ENCODE results near the gene IL17F.
A peak's percentile ranks its signal among the peaks of the same experiment; 100 is the strongest.

Gene IL17F

DNA sequence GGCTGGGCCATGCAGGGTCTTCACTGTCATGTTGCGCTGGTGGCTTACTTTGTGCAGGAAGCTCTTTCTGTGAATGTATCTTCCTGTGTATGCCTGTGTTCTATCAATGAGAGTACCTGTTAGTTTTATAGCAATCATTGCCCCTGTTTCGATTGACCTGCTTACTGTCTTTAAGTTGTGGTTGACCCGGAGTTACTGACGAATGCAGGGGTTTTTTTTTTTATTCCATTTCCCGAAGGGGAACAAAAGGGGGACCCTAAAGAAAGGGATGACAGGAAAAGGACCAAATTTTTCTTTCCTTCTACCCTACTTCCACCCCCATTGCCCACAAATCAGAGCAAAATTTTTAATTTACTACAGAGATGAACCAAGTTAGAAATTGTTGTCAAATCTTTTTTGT lies at the start of gene IL17F:
Gene IL17F (minus strand): TSS at position 101 of the 400 bp plus-strand sequence. CDS start 71 bp downstream, at position 30.
- DNase-seq (ENCODE audit: low read depth), result no peak

DNA sequence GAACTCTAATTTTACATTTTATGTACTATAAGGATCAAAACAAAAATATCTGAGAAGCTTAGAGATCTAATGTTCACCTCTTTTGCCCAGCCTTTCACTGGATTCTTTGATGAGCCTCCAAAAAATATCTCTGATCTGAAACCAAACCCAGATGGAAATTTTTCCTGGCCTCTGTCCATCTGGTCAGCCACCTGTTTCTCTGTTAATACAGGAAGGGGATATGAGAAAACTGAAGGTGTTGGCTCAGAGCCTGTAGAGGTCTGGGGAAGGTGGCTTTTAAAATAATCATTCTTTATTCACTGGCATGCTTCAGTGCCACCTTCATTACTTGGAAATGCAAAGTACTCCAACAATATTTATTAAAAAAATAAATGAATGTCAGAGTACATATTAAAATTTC lies 48.8 kb upstream of the IL17F start:
- no peak for DNase-seq (ENCODE audit: low read depth)

DNA sequence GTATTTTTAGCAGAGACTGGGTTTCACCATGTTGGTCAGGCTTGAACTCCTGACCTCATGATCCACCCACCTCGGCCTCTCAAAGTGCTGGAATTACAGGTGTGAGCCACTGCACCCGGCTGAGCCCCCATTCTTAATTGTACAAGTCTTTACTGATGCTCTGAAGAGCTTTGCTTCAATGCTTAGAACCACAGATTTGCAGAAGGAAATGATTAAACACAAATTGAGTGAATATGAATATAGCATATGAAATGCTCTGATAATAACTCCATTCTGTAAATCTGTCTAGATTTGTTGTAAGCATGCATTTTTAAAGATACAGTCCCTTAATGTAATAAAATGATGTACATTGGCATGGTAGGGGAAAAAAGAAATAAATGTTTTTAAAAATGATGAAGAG lies 44.5 kb upstream of the IL17F start:
- DNase-seq (ENCODE audit: low read depth), result no peak

DNA sequence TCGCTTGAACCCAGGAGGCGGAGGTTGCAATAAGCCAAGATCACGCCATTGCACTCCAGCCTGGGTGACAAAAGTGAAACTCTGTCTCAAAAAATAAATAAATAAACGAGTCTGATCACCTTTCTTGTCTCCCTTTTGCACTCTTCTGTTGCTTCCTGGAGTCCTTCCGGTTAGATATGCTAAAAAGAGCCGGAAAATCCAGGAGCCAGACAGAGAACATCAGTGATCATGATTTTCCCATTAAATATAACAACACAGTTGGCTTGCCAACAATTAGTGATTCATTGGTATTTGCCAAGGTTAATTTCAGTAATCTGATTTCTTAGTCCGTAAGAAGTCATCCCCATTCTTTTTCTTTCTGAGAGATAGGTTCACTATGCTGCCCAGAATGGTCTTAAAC lies 43.9 kb upstream of the IL17F start:
- DNase-seq (ENCODE audit: low read depth), result no peak

DNA sequence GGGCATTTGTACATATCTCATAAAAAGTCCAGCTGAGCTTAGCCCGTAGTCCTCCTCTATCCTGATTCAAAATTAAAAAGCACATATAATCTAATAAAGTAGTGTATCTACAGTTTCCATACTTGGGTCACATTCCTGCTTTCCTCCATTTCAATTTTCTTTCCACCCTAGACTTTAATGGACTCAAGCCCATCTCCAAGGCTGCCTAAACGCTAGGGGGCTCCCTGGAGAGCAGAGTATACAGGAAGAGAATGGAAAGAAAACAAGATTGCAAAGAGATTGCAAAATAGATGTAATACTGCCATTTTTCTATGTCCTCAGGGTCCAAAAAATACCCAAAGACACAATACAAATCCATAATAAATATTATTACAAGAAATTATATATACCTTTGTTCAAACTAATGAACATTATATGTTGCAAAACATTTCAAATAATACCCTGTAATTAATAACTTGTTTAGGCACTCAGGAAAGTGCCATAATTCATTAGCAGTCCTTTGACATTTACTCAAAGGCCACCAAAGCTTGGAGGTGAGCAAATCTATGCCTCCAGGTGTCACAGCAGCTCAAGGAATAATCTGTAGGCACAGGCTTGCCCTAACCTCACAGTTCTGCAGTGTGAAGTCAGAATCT lies 42.6 kb upstream of the IL17F start:
- peak; percentile 48 for DNase-seq (ENCODE audit: low read depth)

DNA sequence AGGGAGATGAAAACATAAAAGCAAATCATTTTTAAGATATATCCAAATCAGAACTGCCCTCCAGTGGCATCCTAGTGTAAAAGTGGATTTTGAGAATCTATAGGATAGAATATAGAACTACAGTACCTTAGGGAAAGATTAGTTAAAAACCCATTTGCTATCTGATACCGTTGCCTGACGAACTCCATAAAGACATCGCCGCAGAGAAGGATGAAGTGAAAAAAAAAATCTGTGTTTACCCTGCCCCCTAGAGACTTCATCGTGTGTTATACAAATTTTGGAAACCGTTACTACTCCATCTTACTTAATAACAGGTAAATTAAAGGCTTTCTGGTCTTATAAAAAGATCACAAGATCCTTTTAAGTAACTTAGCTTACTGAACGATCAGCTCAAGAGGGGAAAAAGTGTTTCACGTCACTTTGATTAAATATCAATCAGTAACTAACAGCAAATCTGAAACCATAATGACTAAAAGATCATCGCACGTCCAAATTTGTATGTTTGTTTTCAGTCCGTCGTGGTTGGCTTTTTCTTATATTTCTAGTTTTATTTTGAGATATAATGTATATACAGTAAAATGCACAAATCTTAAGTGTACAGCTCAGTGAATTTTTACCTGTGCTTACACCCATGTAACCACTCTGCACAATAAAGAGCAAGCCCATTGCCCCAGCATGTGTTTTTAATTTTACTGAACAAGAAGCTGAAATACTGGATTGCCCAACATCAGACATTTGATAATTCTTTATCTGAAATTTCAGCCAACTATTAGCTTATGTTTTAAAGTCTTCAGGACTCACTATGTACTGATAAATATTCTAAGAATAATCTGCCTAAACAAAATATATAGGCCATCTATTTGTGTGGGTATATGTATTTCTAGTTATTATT lies 41.1 kb upstream of the IL17F start:
- DNase-seq (ENCODE audit: low read depth), result no peak

DNA sequence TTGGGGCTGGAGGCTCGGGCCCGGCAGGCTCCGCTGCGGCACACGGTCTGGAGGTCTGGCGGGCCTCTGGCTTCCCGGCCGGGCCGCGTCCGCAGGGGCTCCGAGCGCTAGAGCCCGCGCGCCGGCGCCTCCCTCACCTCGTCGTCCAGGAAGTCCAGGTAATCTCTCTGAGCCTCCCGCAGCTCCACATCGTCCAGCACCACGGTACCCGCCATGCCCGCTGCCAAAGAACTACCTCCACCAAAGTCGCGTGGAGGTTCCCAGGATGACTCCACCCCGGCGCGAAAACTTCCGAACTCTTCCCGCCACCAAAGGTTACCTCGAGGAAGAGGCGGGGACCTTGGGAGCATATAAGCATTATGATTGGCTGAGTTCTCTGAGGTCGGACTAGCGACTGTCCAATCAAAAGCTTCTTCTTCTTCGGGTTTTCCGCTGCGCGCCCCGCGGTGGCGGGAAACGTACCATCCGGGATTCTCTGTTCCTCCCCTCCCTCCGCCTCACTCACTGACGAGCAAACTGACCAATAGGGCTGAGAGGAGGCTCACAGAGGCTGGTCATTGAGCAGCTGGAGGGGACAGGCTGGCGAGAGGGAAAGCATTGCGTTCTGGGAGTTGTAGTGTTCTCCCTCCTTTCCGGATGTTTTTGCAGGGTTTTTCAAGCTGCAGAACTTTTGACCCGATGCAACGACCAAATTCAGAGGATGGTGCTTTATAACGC lies 40.3 kb upstream of the IL17F start, which contains the start of gene MCM3:
Gene MCM3 (minus strand): TSS at position 283 of the 717 bp plus-strand sequence. CDS start 68 bp downstream, at position 215.
- peak; percentile 82 for DNase-seq (ENCODE audit: low read depth)

DNA sequence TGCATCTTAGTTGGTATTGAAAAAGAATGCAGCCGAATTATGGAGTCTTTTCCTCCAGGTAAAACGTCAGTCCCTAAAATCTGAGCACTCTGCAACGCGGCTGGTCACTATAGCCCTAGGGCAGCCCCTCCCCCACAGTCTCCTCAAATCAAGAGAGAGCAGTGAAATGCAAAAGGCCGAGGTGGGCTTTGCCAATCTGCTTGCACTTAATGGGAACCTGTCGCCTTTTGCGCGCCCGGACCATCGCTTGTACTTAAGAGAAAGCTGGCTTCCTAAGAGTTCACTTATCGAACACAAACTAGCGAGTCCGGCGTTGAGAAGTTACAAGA lies 39.8 kb upstream of the IL17F start:
- DNase-seq (ENCODE audit: low read depth), result no peak

DNA sequence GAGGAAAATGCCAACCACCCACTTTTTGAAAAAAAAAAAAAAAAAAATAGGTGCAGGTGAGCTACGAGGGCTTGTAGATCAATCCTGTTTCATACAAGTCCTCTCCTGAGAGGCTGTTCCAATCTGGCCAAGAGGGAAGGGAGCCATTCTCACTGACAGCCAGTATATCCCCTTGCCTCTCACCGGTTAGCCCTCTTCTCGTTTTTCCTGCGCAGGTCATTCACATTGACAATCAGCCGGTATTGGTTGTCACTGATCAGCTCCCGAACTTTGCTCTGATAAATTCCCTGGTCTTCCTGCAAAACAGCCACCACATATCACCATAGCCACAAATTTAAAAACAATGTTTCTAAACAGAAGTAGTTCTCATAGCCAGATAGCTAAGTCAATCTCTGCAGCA lies 38.8 kb upstream of the IL17F start:
- no peak for DNase-seq (ENCODE audit: low read depth)

DNA sequence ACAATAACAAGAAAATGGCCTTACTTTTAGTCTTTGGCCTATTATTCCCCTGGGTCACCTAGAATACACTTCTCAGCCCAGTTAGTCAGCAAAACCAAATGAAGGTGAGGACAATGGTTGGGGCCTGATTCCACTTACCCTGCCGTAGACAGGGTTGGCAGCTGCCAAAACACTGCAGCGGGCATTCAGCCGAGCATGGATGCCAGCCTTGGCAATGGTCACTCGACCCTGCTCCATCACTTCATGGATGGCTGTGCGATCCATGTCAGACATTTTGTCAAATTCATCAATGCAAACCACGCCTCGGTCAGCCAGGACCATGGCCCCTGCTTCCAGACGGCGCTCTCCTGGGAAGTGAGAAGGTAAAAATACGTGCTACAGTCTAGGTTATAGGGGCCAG lies 31.8 kb upstream of the IL17F start:
- no peak for DNase-seq (ENCODE audit: low read depth)

DNA sequence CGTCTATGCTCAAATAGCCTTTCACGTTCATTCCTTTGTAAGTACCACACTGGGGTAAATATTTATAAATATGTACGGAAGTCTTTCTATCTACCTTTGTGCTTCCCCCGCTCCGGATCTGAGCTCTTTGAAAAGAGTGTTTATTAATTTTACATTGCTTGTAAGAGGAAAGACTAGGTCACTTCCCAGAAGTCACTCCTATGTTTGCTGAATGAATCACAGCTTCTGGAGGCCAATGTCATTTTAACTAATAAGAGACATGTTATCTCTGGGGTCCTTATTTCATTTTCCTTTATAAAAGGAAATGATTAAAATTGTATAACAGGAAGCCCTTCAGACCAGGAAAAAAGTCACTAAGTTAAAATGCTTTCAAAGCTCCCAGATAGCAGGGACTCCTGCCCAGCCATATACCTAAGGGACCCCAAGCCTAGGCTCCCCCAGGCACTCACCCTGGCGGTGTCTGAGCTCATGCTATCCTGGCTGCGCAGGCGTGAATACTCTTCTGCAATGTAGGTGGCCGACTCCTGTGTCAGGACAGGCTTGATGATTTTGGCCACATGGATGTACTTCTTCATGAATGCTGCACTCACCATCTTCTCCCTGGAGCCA lies 27.7 kb upstream of the IL17F start:
- DNase-seq (ENCODE audit: low read depth), result no peak

DNA sequence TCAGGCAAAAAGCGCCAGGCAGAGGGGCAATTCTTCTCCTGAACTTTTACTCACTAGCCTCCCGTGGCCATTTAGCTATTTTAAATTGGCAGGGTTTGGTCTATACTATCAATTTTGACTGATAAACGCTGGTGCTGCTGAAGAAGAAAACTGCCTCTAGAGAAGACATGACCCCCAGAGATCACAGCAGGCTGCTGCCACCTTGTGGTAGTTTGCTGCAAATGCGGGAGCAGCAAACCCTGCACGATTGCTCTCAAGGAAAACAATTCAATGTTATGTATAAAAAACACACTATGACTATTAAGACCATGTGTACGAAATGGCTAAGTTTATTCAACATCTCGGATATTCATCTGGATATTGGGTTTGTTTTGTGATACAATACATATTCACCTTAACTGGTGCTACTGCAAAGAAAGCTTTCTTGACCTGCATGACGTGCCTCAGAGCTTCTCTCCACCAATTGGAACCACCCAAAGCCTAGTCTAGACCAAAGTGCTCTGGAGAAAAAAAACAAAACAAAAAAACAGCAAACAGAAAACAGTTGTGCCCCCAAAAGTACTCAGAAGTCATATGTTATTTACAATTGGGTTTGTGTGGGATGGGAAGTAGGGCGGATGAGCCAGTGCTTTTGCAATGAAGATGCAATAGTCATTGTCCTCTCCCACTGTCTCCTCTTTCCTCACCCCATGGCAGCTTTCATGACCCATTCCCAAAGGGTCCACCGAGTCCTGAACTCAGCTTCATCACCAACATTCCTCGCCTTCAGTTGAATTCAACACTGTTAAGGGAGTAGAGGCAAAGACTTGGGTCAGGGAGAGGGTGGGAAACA lies 19.6 kb upstream of the IL17F start:
- peak; percentile 47 for DNase-seq (ENCODE audit: low read depth)

DNA sequence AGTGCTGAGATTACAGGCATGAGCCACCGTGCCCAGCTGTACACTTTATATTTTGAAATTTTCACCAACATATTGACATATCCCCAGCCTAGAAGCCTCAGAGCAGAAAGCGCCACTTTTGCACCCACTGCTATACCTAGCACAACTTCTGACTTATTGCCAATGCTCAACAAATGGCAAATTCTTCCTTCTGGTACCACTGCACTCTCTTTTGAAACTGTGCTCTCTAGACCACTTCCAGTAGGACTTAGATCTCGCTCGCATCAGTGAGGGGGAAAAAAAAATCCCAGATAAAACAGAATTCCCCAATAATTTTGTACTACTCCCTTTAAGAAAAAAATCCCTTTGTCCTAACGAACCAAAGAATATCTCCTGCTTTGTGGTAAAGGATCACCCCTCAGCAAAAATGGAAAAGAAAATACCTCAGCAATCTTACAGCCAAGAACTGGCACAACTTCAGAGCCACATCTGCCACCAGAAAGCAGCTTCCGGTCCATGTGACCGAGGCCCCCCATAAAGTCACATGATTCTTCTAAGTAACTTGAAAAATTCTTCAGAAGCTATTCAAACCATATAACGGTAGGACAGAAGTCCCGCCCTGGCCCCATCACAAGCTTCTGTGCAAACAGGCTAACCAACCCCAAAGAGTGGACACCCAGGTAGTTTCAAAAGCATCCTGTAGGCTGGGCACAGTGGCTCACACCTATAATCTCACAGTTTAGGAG lies 18.5 kb upstream of the IL17F start:
- DNase-seq (ENCODE audit: low read depth), result no peak

DNA sequence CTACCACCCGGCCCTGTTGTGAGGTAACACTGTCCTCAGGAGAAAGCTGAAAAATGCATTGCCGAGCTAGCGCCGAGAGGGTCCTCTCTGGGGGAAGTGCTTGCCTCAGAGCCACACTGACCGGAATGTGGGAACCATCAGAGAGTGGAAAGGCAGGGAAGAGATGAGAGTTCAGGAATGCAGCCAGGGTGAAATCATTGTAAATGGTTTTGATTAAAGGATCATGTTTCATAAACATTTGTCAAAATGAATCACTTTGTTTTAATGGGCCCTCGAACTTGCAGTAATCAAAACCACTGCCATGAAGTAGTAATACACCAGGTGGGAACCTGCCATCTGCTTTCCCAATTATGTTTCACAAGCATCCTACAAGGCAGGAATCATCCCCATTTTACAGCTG lies 16.9 kb upstream of the IL17F start:
- DNase-seq (ENCODE audit: low read depth), result no peak

DNA sequence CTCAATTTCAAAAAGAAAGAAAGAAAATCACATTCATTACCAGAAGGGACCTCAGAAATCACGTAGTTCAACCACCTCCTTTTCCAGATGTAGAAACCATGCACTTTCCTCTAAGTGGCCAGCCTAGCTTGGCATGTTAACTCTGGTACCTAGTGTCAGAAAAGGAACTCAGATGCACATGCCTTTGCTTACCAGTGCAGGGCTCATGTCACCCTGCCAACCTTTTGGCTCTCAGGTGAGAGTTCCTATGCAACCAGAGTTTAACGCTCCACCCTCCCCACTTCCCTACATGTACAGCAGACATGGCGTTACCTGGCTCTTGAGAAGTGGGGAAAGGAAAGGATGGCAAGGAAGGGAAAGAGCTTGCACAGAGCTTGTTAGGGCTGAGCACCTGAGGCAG lies 16.3 kb upstream of the IL17F start:
- no peak for DNase-seq (ENCODE audit: low read depth)

DNA sequence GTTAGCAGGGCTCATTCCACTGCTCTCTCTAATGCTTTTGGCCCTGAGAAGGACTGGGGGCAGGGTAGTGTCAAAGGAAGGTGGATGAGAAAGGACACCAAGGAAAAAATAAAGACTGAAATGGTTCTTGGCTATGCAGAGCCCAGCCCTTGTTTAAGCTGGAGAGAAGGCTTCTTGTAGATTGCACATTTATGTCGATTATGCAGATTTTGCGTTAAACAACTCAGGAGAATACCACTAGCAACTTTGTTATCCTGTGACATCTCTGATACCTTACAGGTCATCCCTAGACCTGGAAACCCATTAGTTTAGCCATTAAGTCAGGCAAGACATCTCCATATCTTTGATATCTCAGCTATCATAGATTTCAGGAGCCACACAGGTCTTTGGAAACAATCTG lies 11.1 kb upstream of the IL17F start:
- DNase-seq (ENCODE audit: low read depth), result no peak

DNA sequence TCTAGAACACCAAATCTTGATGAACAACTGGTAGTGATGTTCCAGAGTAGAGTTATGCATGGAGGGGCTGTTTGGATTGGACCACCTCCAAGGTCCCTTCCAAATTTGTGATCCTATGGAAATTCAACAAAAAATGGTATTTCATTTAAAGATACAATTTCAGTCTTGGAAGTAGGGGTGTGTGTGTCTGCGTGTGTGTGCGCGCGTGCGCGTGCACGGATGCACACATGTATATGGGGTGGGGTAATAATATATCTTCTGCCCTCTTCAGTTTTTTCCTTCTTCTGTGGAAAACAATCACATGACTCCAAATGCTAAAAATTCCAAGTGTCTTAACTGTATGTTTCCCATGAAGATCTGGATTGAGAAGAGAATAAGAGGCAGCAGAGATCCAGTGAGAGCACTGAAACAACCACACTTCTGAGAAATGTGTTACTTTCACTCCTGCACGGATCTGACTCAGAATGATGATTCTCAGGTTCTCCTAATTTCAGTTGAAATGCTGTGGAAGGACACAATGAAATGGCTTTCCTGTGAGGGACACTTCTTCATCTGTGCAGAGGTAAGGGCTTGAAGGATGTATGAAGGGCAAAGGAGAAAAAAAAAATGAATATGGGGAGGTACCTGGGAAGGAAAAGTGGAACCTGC lies 10.6 kb upstream of the IL17F start:
- DNase-seq (ENCODE audit: low read depth), result no peak

DNA sequence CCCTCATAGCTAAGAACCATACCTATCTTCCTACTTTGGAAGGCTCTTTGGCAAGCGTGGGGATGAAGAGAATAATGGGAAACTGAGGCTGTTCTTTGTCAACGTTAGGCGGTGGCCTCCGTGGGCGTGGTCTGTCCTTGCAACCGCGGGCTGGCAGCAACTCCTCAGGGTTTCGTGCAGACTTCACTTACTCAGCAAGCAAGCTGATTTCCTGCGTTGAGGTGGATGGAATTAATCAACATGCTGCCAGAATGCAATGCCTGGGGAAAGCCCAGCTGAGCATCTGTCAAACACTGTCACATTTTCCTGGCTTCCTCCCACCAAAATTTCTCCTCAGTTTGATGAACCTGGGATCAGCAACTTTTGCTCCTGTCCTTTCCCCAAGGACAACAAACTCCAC lies 9.2 kb upstream of the IL17F start:
- no peak for DNase-seq (ENCODE audit: low read depth)

DNA sequence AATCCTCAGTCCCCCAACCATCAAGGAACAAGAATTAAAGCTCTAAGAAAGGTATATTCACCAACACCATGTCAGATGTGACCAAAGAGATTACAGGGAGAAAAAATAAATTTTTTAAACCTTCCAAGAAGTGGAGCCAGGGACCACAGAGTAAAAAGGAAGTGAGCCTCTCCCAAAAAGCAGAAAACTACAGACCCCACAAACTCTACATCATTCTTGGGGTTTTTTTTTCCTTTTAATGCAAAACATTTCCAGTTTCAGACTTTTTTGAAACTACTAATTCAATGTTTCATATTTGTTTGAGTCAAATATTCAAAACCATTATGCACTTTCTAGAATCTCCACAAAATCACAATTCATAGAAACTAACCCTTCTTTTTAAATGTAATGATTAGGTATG lies 6.8 kb upstream of the IL17F start:
- no peak for DNase-seq (ENCODE audit: low read depth)

DNA sequence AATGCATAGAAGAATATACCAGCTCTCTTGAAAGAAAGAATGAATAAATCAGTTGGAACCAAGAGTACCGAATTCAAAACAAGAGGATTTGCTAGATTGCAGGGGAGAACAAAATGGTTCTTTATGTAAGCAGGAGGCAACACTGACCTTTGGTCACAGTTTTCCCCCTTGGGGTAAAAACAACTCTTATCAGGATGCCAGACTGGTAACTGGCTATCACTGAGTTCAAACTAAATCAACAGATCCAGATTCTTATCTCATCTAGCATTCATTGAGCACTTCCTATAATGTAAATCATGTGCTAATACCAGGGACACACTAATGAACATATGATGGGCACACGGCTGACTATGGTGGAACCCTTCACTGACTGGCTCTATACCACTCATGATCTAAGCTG lies 4.8 kb upstream of the IL17F start:
- no peak for DNase-seq (ENCODE audit: low read depth)

DNA sequence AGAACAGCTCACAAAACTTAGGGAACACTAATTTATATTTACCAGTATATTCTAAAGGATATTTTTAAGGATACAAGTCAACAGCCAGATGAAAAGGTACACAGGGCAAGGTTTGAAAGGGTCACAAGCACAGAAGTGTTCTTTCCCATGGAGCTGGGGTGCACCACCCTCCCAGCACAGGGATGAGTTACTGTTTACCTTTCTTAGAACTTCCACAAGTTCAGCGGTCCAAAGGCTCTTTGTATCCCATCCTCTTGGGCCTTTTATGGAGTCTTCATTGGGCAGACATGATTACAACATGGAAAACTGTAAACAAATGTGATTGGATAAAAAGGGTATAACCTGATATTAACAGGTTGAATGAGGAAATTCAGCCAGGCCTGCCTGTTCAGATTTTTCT lies 1.1 kb upstream of the IL17F start:
- DNase-seq (ENCODE audit: low read depth), result no peak

All from activated T-cell treated with anti-CD3 and anti-CD28 coated beads for 1 hour (primary cell).